GM23248 (cell line): ENCODE results near the gene FAM163A. TPM values are rescaled to one million over a fixed set of nuclear protein-coding genes. Genes with fewer than 3 reads are reported as not detected.

Source experiments
- DNase-seq: peaks from one replicate; pipeline ENCODE4 v3.0.0-alpha.2; 2015
- H2AFZ ChIP-seq: fragments of 200-600 bp; sonication (generic); 2 replicates; pipeline ENCODE4 v1.6.1; 2016; ENCODE audit warnings: antibody characterized with exemption
- H3F3A ChIP-seq: fragments of 200-600 bp; sonication (generic); 2 replicates; pipeline ENCODE4 v1.6.1; 2016; ENCODE audit warnings: mild to moderate bottlenecking, antibody characterized with exemption, mixed run types; ENCODE audit not compliant: insufficient read depth
- H3K27ac ChIP-seq: fragments of 200-600 bp; sonication (generic); 2 replicates; pipeline ENCODE4 v1.5.1; 2016; ENCODE audit warnings: mild to moderate bottlenecking
- H3K27me3 ChIP-seq: fragments of 200-600 bp; sonication (generic); replicated peaks from 2 replicates; pipeline ENCODE4 v1.6.1; 2016; ENCODE audit warnings: mild to moderate bottlenecking; ENCODE audit not compliant: insufficient read depth
- H3K36me3 ChIP-seq: fragments of 200-600 bp; sonication (generic); 2 replicates; pipeline ENCODE4 v1.6.1; 2016; ENCODE audit warnings: low read depth, mild to moderate bottlenecking
- H3K4me1 ChIP-seq: fragments of 200-600 bp; sonication (generic); 2 replicates; pipeline ENCODE4 v1.6.1; 2016; ENCODE audit warnings: mild to moderate bottlenecking; ENCODE audit not compliant: insufficient read depth
- H3K4me2 ChIP-seq: fragments of 200-600 bp; sonication (generic); one replicate; pipeline ENCODE4 v1.6.1; 2016; ENCODE audit warnings: mild to moderate bottlenecking; ENCODE audit not compliant: unreplicated experiment
- H3K4me3 ChIP-seq: fragments of 200-600 bp; sonication (generic); 2 replicates; pipeline ENCODE4 v1.5.1; 2016; ENCODE audit warnings: mild to moderate bottlenecking
- H3K79me2 ChIP-seq: fragments of 200-600 bp; sonication (generic); 2 replicates; pipeline ENCODE4 v1.6.1; 2016; ENCODE audit warnings: mild to moderate bottlenecking; ENCODE audit not compliant: insufficient read depth
- H3K9ac ChIP-seq: fragments of 200-600 bp; sonication (generic); 2 replicates; pipeline ENCODE4 v1.6.1; 2016; ENCODE audit warnings: mild to moderate bottlenecking
- H3K9me2 ChIP-seq: fragments of 200-600 bp; sonication (generic); 2 replicates; pipeline ENCODE4 v1.6.1; 2016; ENCODE audit warnings: mixed run types, mild to moderate bottlenecking, moderate library complexity; ENCODE audit not compliant: insufficient read depth
- H3K9me3 ChIP-seq: fragments of 200-600 bp; sonication (generic); one replicate; pipeline ENCODE4 v1.6.1; 2017; ENCODE audit warnings: low read depth
- H4K20me1 ChIP-seq: fragments of 200-600 bp; sonication (generic); 2 replicates; pipeline ENCODE4 v1.6.0; 2016; ENCODE audit not compliant: insufficient read depth
- EZH2 ChIP-seq: fragments of 200-600 bp; sonication (generic); IDR thresholded peaks from 2 replicates; pipeline ENCODE4 v1.6.1; 2018; ENCODE audit warnings: antibody characterized with exemption, mild to moderate bottlenecking; ENCODE audit not compliant: insufficient read depth, poor library complexity, severe bottlenecking
- EZH2phosphoT487 ChIP-seq: fragments of 200-600 bp; sonication (generic); IDR thresholded peaks from 2 replicates; pipeline ENCODE4 v1.6.1; 2018; ENCODE audit warnings: antibody characterized with exemption, moderate library complexity, mild to moderate bottlenecking, low read depth; ENCODE audit not compliant: insufficient read depth
- WGBS, 2 experiments: methylation state at CpG; one replicate each; pipeline ENCODE4 v1.1.6; 2015 to 2017; ENCODE audit warnings: low lambda C conversion rate in 2 of 2, low coverage in 1 of 2; ENCODE audit errors: missing lambda C conversion rate in 2 of 2; 5-methylcytosine and 5-hydroxymethylcytosine counted together
- in situ Hi-C: fragments of 300-500 bp; cut with MboI; formaldehyde crosslinking; loops from 2 replicates; pipeline ENCODE4 v1.15.0; 2020
- polyA plus RNA-seq: library from polyadenylated mRNA; unstranded; fragments of >200 nt; fragmentation: Nextera tagmentation; extraction: Ambion mirVana; gene quantifications from 2 replicates; pipeline ENCODE4 v1.2.1, GENCODE V29; 2016
- total RNA-seq: library from RNA; depleted of rRNA; stranded (reverse); fragments of >200 nt; shearing (Covaris generic); gene quantifications from 2 replicates; pipeline ENCODE4 v1.2.3, GENCODE V29; 2014

Gene FAM163A
- total and polyA plus RNA-seq, 2 experiments from 2014 or later = not detected

- DNase-seq = no peak
- in situ Hi-C loops = no loop called here
- Histone ChIP-seq H3K9me2 (no peaks in the 10 kb centered on the region), H3K36me3 (no peaks in the 10 kb centered on the region), H3F3A (no peaks in the 10 kb centered on the region), H3K4me1 (no peaks in the 10 kb centered on the region), H3K27ac (no peak overlapping the region), H3K4me3 (no peak overlapping the region), H3K9me3 (no peaks in the 10 kb centered on the region), H4K20me1 (no peaks in the 10 kb centered on the region), H2AFZ (no peak overlapping the region), H3K79me2 (no peaks in the 10 kb centered on the region), H3K4me2 (no peak overlapping the region), H3K9ac (no peak overlapping the region), H3K27me3 (peaks cover 80% of the 10 kb centered on the region)
- TF ChIP-seq EZH2 (no peak), EZH2phosphoT487 (no peak)
- 14 to 15% methylated on average over 4 of the region's 4 CpGs for whole genome bisulfite sequencing, 2 experiments
These were observed 2.7 kb downstream of the FAM163A start for GRCh38 chr1:179745743-179746142.

- H3K79me2 ChIP-seq = no peaks in the 10 kb centered on the region
- H4K20me1 ChIP-seq = no peaks in the 10 kb centered on the region
- in situ Hi-C loops = no loop called here
- no peak for TF ChIP-seq EZH2phosphoT487
- no peak for TF ChIP-seq EZH2
- no peaks in the 10 kb centered on the region for H3K9me2 ChIP-seq
- no peak overlapping the region for H3K4me2 ChIP-seq
- H3K4me3 ChIP-seq = no peak overlapping the region
- H3K27me3 ChIP-seq = peaks cover 61% of the 10 kb centered on the region
- H3F3A ChIP-seq = no peaks in the 10 kb centered on the region
- H2AFZ ChIP-seq = no peak overlapping the region
- H3K27ac ChIP-seq = no peak overlapping the region
- H3K36me3 ChIP-seq = no peaks in the 10 kb centered on the region
- H3K4me1 ChIP-seq = no peaks in the 10 kb centered on the region
- no peaks in the 10 kb centered on the region for H3K9me3 ChIP-seq
- 37 to 50% methylated on average over 2 of the region's 2 CpGs for WGBS, 2 experiments
- no peak overlapping the region for H3K9ac ChIP-seq
- no peak for DNase-seq
These were observed 4.5 kb downstream of the FAM163A start for GRCh38 chr1:179747611-179748010.

GRCh38 chr1:179748772-179749171 lies 5.7 kb downstream of the FAM163A start:
- Histone ChIP-seq H3K36me3 (no peaks in the 10 kb centered on the region), H3K4me2 (no peak overlapping the region), H3K4me3 (no peak overlapping the region), H3K4me1 (no peaks in the 10 kb centered on the region), H3K9me3 (no peaks in the 10 kb centered on the region), H3K79me2 (no peaks in the 10 kb centered on the region), H3K9me2 (no peaks in the 10 kb centered on the region), H2AFZ (no peak overlapping the region), H3F3A (0 out of 2 replicates have a peak, but pooled peaks cover 3% of the 10 kb centered on the region), H4K20me1 (no peaks in the 10 kb centered on the region), H3K27me3 (peaks cover 56% of the 10 kb centered on the region), H3K9ac (no peak overlapping the region), H3K27ac (no peak overlapping the region)
- TF ChIP-seq EZH2 (no peak), EZH2phosphoT487 (no peak)
- no peak for DNase-seq
- WGBS, 2 experiments = 16 to 19% methylated on average over 4 of the region's 4 CpGs
- in situ Hi-C loops = no loop called here

GRCh38 chr1:179750630-179751029 lies 7.5 kb downstream of the FAM163A start:
- H3K36me3 ChIP-seq = no peaks in the 10 kb centered on the region
- 0 out of 2 replicates have a peak, but pooled peaks cover 5% of the 10 kb centered on the region for H3F3A ChIP-seq
- no peak overlapping the region for H3K27ac ChIP-seq
- H3K79me2 ChIP-seq = no peaks in the 10 kb centered on the region
- no peak overlapping the region for H3K9ac ChIP-seq
- peaks cover 42% of the 10 kb centered on the region for H3K27me3 ChIP-seq
- H4K20me1 ChIP-seq = no peaks in the 10 kb centered on the region
- H2AFZ ChIP-seq = no peak overlapping the region
- WGBS, 2 experiments = 0 to 3% methylated on average over 1 of the region's 1 CpG
- in situ Hi-C loops = no loop called here
- TF ChIP-seq EZH2 = no peak
- no peak for TF ChIP-seq EZH2phosphoT487
- H3K4me1 ChIP-seq = no peaks in the 10 kb centered on the region
- H3K9me2 ChIP-seq = no peaks in the 10 kb centered on the region
- DNase-seq = no peak
- no peak overlapping the region for H3K4me2 ChIP-seq
- H3K4me3 ChIP-seq = no peak overlapping the region
- no peaks in the 10 kb centered on the region for H3K9me3 ChIP-seq

- in situ Hi-C loops = no loop called here
- no peak for DNase-seq
- Histone ChIP-seq H3K27me3 (peaks cover 24% of the 10 kb centered on the region), H3K27ac (no peak overlapping the region), H3F3A (0 out of 2 replicates have a peak, but pooled peaks cover 5% of the 10 kb centered on the region), H3K79me2 (no peaks in the 10 kb centered on the region), H3K9ac (no peak overlapping the region), H3K4me1 (no peaks in the 10 kb centered on the region), H3K36me3 (no peaks in the 10 kb centered on the region), H3K4me2 (no peak overlapping the region), H4K20me1 (no peaks in the 10 kb centered on the region), H2AFZ (no peak overlapping the region), H3K9me3 (no peaks in the 10 kb centered on the region), H3K4me3 (no peak overlapping the region), H3K9me2 (no peaks in the 10 kb centered on the region)
- TF ChIP-seq EZH2phosphoT487 = no peak
- TF ChIP-seq EZH2 = no peak
These were observed 10.0 kb downstream of the FAM163A start for GRCh38 chr1:179753061-179753460.
